Mesenchymal stem cell (in vitro differentiated cells and primary cell): ENCODE measurements around the gene SVEP1.

Source experiments
- DNase-seq: peaks from one replicate; pipeline ENCODE4 v3.0.0-alpha.2; 2013
- H2AFZ ChIP-seq: one replicate; pipeline ENCODE4 v1.6.1; 2013; ENCODE audit warnings: low read depth, mild to moderate bottlenecking, control low read depth, inconsistent platforms, low read length, moderate library complexity
- H2AK5ac ChIP-seq: 2 replicates; pipeline ENCODE4 v1.6.1; 2013; ENCODE audit warnings: low read length, moderate library complexity, mild to moderate bottlenecking, inconsistent platforms; ENCODE audit not compliant: severe bottlenecking
- H2BK120ac ChIP-seq: one replicate; pipeline ENCODE4 v1.6.1; 2013; ENCODE audit warnings: low read depth, mild to moderate bottlenecking, inconsistent platforms, low read length, moderate library complexity
- H2BK12ac ChIP-seq, 2 experiments: one replicate each; pipeline ENCODE4 v1.6.1; 2013; ENCODE audit warnings: inconsistent platforms in 2 of 2, low read length in 2 of 2, mild to moderate bottlenecking in 2 of 2, moderate library complexity in 2 of 2, control low read depth in 1 of 2
- H2BK15ac ChIP-seq: one replicate; pipeline ENCODE4 v1.6.1; 2013; ENCODE audit warnings: mild to moderate bottlenecking, low read depth, inconsistent platforms; ENCODE audit not compliant: poor library complexity, severe bottlenecking
- H2BK5ac ChIP-seq: 2 replicates; pipeline ENCODE4 v1.6.1; 2013; ENCODE audit warnings: low read depth, mild to moderate bottlenecking, low read length, control low read depth, inconsistent platforms; ENCODE audit not compliant: poor library complexity, severe bottlenecking
- H3K14ac ChIP-seq, 2 experiments: one replicate each; pipeline ENCODE4 v1.6.1; 2013; ENCODE audit warnings: inconsistent platforms in 2 of 2, low read length in 2 of 2, control low read depth in 1 of 2, mild to moderate bottlenecking in 1 of 2, moderate library complexity in 1 of 2
- H3K18ac ChIP-seq, 2 experiments: one replicate each; pipeline ENCODE4 v1.6.1; 2013; ENCODE audit warnings: inconsistent platforms in 2 of 2, low read length in 2 of 2, control low read depth in 1 of 2, low read depth in 1 of 2, mild to moderate bottlenecking in 1 of 2
- H3K23ac ChIP-seq, 2 experiments: one replicate each; pipeline ENCODE4 v1.6.1; 2013; ENCODE audit warnings: inconsistent platforms in 2 of 2, low read length in 2 of 2, mild to moderate bottlenecking in 2 of 2, moderate library complexity in 2 of 2, control low read depth in 1 of 2
- H3K27ac ChIP-seq: 2 replicates; pipeline ENCODE4 v1.5.1; 2013; ENCODE audit warnings: mild to moderate bottlenecking, moderate library complexity, low read length, control low read depth, inconsistent platforms; ENCODE audit not compliant: poor library complexity, severe bottlenecking
- H3K27me3 ChIP-seq, 2 experiments: 2 replicates each; pipeline versions ENCODE4 v1.6.1 to v1.7.0; 2013; ENCODE audit warnings: low read length in 2 of 2, mild to moderate bottlenecking in 2 of 2, moderate library complexity in 2 of 2, control low read depth in 1 of 2, inconsistent platforms in 1 of 2; ENCODE audit not compliant: control insufficient read depth in 1 of 2, insufficient read depth in 1 of 2
- H3K36me3 ChIP-seq, 2 experiments: 2 replicates each; pipeline versions ENCODE4 v1.6.1 to v1.7.0; 2013; ENCODE audit warnings: low read length in 2 of 2, control low read depth in 1 of 2, inconsistent platforms in 1 of 2, low read depth in 1 of 2, mild to moderate bottlenecking in 1 of 2; ENCODE audit not compliant: insufficient read depth in 2 of 2, control insufficient read depth in 1 of 2
- H3K4ac ChIP-seq, 2 experiments: one replicate each; pipeline ENCODE4 v1.6.1; 2013; ENCODE audit warnings: inconsistent platforms in 2 of 2, low read length in 2 of 2, mild to moderate bottlenecking in 2 of 2, moderate library complexity in 2 of 2, control low read depth in 1 of 2, low read depth in 1 of 2
- H3K4me1 ChIP-seq: 2 replicates; pipeline ENCODE4 v1.6.1; 2013; ENCODE audit warnings: low read depth, low read length, control low read depth; ENCODE audit not compliant: control insufficient read depth, insufficient read depth
- H3K4me2 ChIP-seq: 2 replicates; pipeline ENCODE4 v1.6.1; 2013; ENCODE audit warnings: low read length, mild to moderate bottlenecking, inconsistent platforms; ENCODE audit not compliant: poor library complexity, severe bottlenecking
- H3K4me3 ChIP-seq, 2 experiments: 2 replicates each; pipeline versions ENCODE4 v1.5.1 to v1.7.0; 2013; ENCODE audit warnings: low read length in 2 of 2, mild to moderate bottlenecking in 2 of 2, control low read depth in 1 of 2, low read depth in 1 of 2; ENCODE audit not compliant: insufficient read depth in 1 of 2
- H3K79me1 ChIP-seq: replicated peaks from 2 replicates; pipeline ENCODE4 v1.6.1; 2013; ENCODE audit warnings: mild to moderate bottlenecking, control low read depth, low read length, inconsistent platforms; ENCODE audit not compliant: poor library complexity, severe bottlenecking
- H3K9ac ChIP-seq: 2 replicates; pipeline ENCODE4 v1.7.0; 2013; ENCODE audit warnings: mild to moderate bottlenecking, low read length, moderate library complexity
- H3K9me3 ChIP-seq: 2 replicates; pipeline ENCODE4 v1.7.0; 2013; ENCODE audit warnings: mild to moderate bottlenecking, low read length; ENCODE audit not compliant: control insufficient read depth
- H4K8ac ChIP-seq: one replicate; pipeline ENCODE4 v1.6.1; 2013; ENCODE audit warnings: inconsistent platforms, mild to moderate bottlenecking, low read length, moderate library complexity
- H4K91ac ChIP-seq: one replicate; pipeline ENCODE4 v1.6.1; 2013; ENCODE audit warnings: mild to moderate bottlenecking, low read length, inconsistent platforms
- WGBS: methylation state at CpG from one replicate; pipeline ENCODE4 v1.1.7; 2013; ENCODE audit warnings: mixed read lengths; 5-methylcytosine and 5-hydroxymethylcytosine counted together

The SVEP1 gene

GRCh38 chr9:110514897-110515296 lies 64.6 kb downstream of the SVEP1 start:
- Histone ChIP-seq H3K4me3 (no peak overlapping the region), H3K27me3 (no peaks in the 10 kb centered on the region)
- whole genome bisulfite sequencing, result 75% methylated on average over 1 of the region's 1 CpG

GRCh38 chr9:110512817-110513216 lies 66.7 kb downstream of the SVEP1 start:
- Histone ChIP-seq H3K18ac (no peak overlapping the region), H2BK120ac (no peak overlapping the region), H2BK5ac (no peak overlapping the region), H3K9me3 (no peaks in the 10 kb centered on the region), H3K4me2 (no peak overlapping the region), H3K79me1 (no peaks in the 10 kb centered on the region), H3K23ac (no peak overlapping the region), H3K4ac (no peak overlapping the region), H2AFZ (no peak overlapping the region), H3K14ac (no peak overlapping the region), H3K27me3 (no peaks in the 10 kb centered on the region), H3K9ac (no peak overlapping the region), H3K36me3 (peaks cover 0 to 44% of the 10 kb centered on the region in 2 experiments), H3K4me3 (no peak overlapping the region), H3K27ac (no peak overlapping the region), H3K4me1 (no peaks in the 10 kb centered on the region), H2BK15ac (no peak overlapping the region), H2BK12ac (no peak overlapping the region), H4K8ac (no peak overlapping the region), H4K91ac (no peak overlapping the region), H2AK5ac (no peak overlapping the region)
- whole genome bisulfite sequencing, result 100% methylated on average over 1 of the region's 3 CpGs
- no peak for DNase-seq

More at GRCh38 chr9:110514897-110515296, 64.6 kb downstream of the SVEP1 start:
- Histone ChIP-seq H4K8ac (peak overlapping the region; percentile 28), H2BK15ac (no peak overlapping the region), H3K14ac (no peak overlapping the region), H3K18ac (no peak overlapping the region), H3K27ac (no peak overlapping the region), H4K91ac (no peak overlapping the region), H3K36me3 (peaks cover 0 to 32% of the 10 kb centered on the region in 2 experiments), H3K79me1 (no peaks in the 10 kb centered on the region), H3K4me2 (no peak overlapping the region), H2BK12ac (no peak overlapping the region), H2AK5ac (no peak overlapping the region), H2BK5ac (no peak overlapping the region), H3K4ac (no peak overlapping the region), H2BK120ac (no peak overlapping the region), H2AFZ (no peak overlapping the region), H3K9ac (no peak overlapping the region), H3K4me1 (no peaks in the 10 kb centered on the region), H3K23ac (no peak overlapping the region), H3K9me3 (no peaks in the 10 kb centered on the region)
- no peak for DNase-seq

- Histone ChIP-seq H3K9me3 (no peaks in the 10 kb centered on the region), H3K23ac (no peak overlapping the region), H4K8ac (no peak overlapping the region), H2BK12ac (no peak overlapping the region), H3K18ac (no peak overlapping the region), H2BK5ac (no peak overlapping the region), H3K4me1 (no peaks in the 10 kb centered on the region), H2BK120ac (no peak overlapping the region), H3K14ac (no peak overlapping the region), H3K36me3 (peaks cover 0 to 58% of the 10 kb centered on the region in 2 experiments), H3K9ac (no peak overlapping the region), H3K27ac (no peak overlapping the region), H3K27me3 (no peaks in the 10 kb centered on the region), H4K91ac (no peak overlapping the region), H3K4me3 (no peak overlapping the region), H3K4me2 (no peak overlapping the region), H3K4ac (no peak overlapping the region), H3K79me1 (no peaks in the 10 kb centered on the region), H2BK15ac (no peak overlapping the region), H2AFZ (no peak overlapping the region), H2AK5ac (no peak overlapping the region)
- DNase-seq, result no peak
- 100% methylated on average over 1 of the region's 1 CpG for WGBS
These were observed 69.7 kb downstream of the SVEP1 start for GRCh38 chr9:110509792-110510191.

DNA sequence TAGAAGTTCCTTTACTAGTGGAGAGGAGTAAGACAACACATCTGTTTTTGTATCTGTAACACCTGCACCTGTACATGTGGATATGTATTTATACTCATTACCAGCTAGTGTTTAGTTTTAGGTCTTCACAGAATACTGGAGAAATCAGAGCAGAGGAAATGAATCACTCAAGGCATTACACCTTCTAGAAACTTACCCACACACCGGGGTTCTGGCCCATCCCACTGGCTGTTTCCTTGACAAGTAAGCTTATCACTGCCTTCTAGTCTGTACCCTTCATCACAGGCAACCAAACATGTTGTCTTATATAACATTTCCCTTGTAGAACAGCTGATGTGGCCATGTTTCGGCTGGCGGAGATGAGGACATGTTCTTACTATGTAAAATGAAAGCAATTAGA lies 76.7 kb downstream of the SVEP1 start:
- H4K8ac ChIP-seq, result no peak overlapping the region
- 50% methylated on average over 1 of the region's 3 CpGs for WGBS

More for the DNA sequence above, 76.7 kb downstream of the SVEP1 start:
- Histone ChIP-seq H3K9me3 (peaks cover 4% of the 10 kb centered on the region), H3K4ac (no peak overlapping the region), H3K18ac (no peak overlapping the region), H3K23ac (no peak overlapping the region), H2BK12ac (no peak overlapping the region), H3K14ac (no peak overlapping the region), H2BK15ac (no peak overlapping the region), H2AFZ (no peak overlapping the region), H3K4me3 (no peak overlapping the region), H3K9ac (no peak overlapping the region), H3K36me3 (peaks cover 0 to 52% of the 10 kb centered on the region in 2 experiments), H2AK5ac (no peak overlapping the region), H3K4me1 (no peaks in the 10 kb centered on the region), H2BK120ac (no peak overlapping the region), H3K27me3 (no peaks in the 10 kb centered on the region), H3K4me2 (no peak overlapping the region), H3K27ac (no peak overlapping the region), H4K91ac (no peak overlapping the region), H2BK5ac (no peak overlapping the region), H3K79me1 (no peaks in the 10 kb centered on the region)
- DNase-seq, result no peak
